OCI-M2 (cell line): ENCODE results near the gene KNOP1.

Experiments used
- DNase-seq: peaks from one replicate; lab custom pipeline; 2025; ENCODE audit not compliant: unreplicated experiment; lab: John Stamatoyannopoulos, UW

KNOP1 gene

GRCh38 chr16:19707569-19708295 lies 10.3 kb downstream of the KNOP1 start:
- DNase-seq: no peak

GRCh38 chr16:19706846-19707245 lies 11.2 kb downstream of the KNOP1 start:
- DNase-seq: no peak

GRCh38 chr16:19705843-19706242 lies 12.2 kb downstream of the KNOP1 start:
- DNase-seq: no peak

- no peak for DNase-seq
These were observed 12.9 kb downstream of the KNOP1 start for GRCh38 chr16:19705146-19705501.

- no peak for DNase-seq
These were observed 13.5 kb downstream of the KNOP1 start for GRCh38 chr16:19704321-19705145.

- DNase-seq: no peak
These were observed 14.7 kb downstream of the KNOP1 start for GRCh38 chr16:19703172-19703889.

- DNase-seq: no peak
These were observed 16.9 kb downstream of the KNOP1 start for GRCh38 chr16:19701091-19701490.

GRCh38 chr16:19700319-19700781 lies 17.7 kb downstream of the KNOP1 start:
- DNase-seq: no peak

- DNase-seq: no peak
These were observed 18.6 kb downstream of the KNOP1 start for GRCh38 chr16:19699472-19699871.

- no peak for DNase-seq
These were observed 19.3 kb downstream of the KNOP1 start for GRCh38 chr16:19698480-19699465.

GRCh38 chr16:19697756-19698318 lies 20.2 kb downstream of the KNOP1 start:
- DNase-seq: no peak

- no peak for DNase-seq
These were observed 21.1 kb downstream of the KNOP1 start for GRCh38 chr16:19696961-19697360.

- DNase-seq: no peak
These were observed 21.7 kb downstream of the KNOP1 start for GRCh38 chr16:19696328-19696727.

GRCh38 chr16:19694989-19695388 lies 23.0 kb downstream of the KNOP1 start:
- no peak for DNase-seq

GRCh38 chr16:19691161-19691711 lies 26.8 kb downstream of the KNOP1 start:
- DNase-seq: no peak

- DNase-seq: no peak
These were observed 27.8 kb downstream of the KNOP1 start for GRCh38 chr16:19690196-19690595.

GRCh38 chr16:19689342-19689741 lies 28.7 kb downstream of the KNOP1 start:
- no peak for DNase-seq

- no peak for DNase-seq
These were observed 29.5 kb downstream of the KNOP1 start for GRCh38 chr16:19688396-19689024.

GRCh38 chr16:19687279-19687678 lies 30.7 kb downstream of the KNOP1 start:
- no peak for DNase-seq
